GM10266 (cell line): ENCODE measurements around the gene MPG.
A peak's percentile ranks its signal among the peaks of the same experiment; 100 is the strongest.

Source experiments
- DNase-seq: peaks from one replicate; pipeline ENCODE4 v3.0.0; 2012; ENCODE audit errors: extremely low spot score
- CTCF ChIP-seq: IDR thresholded peaks from 2 replicates; pipeline ENCODE4 v1.5.1; 2012; ENCODE audit warnings: mild to moderate bottlenecking, low read depth; ENCODE audit not compliant: control insufficient read depth, insufficient read depth; ENCODE audit errors: missing control alignments

MPG gene

GRCh38 chr16:102060-102855 is 24.2 kb downstream of the MPG start:
- no peak for DNase-seq
- TF ChIP-seq CTCF = no peak

- TF ChIP-seq CTCF = no peak
- no peak for DNase-seq
These were observed 26.3 kb downstream of the MPG start for GRCh38 chr16:104355-104754.

- TF ChIP-seq CTCF = no peak
- DNase-seq = no peak
These were observed 26.9 kb downstream of the MPG start for GRCh38 chr16:104928-105327.

GRCh38 chr16:105521-105920 is 27.5 kb downstream of the MPG start:
- DNase-seq = no peak
- no peak for TF ChIP-seq CTCF

GRCh38 chr16:106623-107324 is 28.7 kb downstream of the MPG start:
- peak; percentile 84 for TF ChIP-seq CTCF
- peak; percentile 76 for DNase-seq

GRCh38 chr16:112153-112840 is 34.3 kb downstream of the MPG start:
- TF ChIP-seq CTCF = no peak
- DNase-seq = no peak
